Cardiac fibroblast (primary cell): Measurements from ENCODE around the gene DLX1.

Source experiments
- DNase-seq, 2 donors: peaks; one replicate each; pipeline versions ENCODE4 v3.0.0 to v3.0.0-alpha.2; 2010; ENCODE audit warnings: low read depth in 2 of 2
- H3K4me3 ChIP-seq, 2 donors: replicated peaks in 1 of 2; 1 replicate in 1 of 2; 2 replicates in 1 of 2; pipeline ENCODE4 v1.5.1; 2011; ENCODE audit warnings: low read depth in 2 of 2, low read length in 2 of 2, mild to moderate bottlenecking in 2 of 2, moderate library complexity in 1 of 2
- CTCF ChIP-seq: IDR thresholded peaks from one replicate; pipeline ENCODE4 v1.5.1; 2011; ENCODE audit warnings: low read depth, mild to moderate bottlenecking, low read length, inconsistent platforms

DLX1 gene

GRCh38 chr2:172095905-172096625 lies 10.8 kb downstream of the DLX1 start:
- DNase-seq, result peak in 1 of 2 donors; percentile 36
- TF ChIP-seq CTCF, result no peak
- H3K4me3 ChIP-seq, result peak overlapping the region in 1 of 2 donors; percentile 62

GRCh38 chr2:172096626-172097547 lies 11.6 kb downstream of the DLX1 start:
- TF ChIP-seq CTCF, result no peak
- H3K4me3 ChIP-seq, result peak overlapping the region; percentile 24 to 35
- DNase-seq, result peak; percentile 67 to 70

- no peak for DNase-seq
- no peak for TF ChIP-seq CTCF
- no peak overlapping the region for H3K4me3 ChIP-seq
These were observed 12.3 kb downstream of the DLX1 start for GRCh38 chr2:172097557-172098131.

GRCh38 chr2:172098287-172098649 lies 13.0 kb downstream of the DLX1 start:
- no peak overlapping the region for H3K4me3 ChIP-seq
- no peak for DNase-seq
- TF ChIP-seq CTCF, result no peak

- peak overlapping the region; percentile 39 to 46 for H3K4me3 ChIP-seq
These were observed 13.6 kb downstream of the DLX1 start for GRCh38 chr2:172098650-172099471.

More at GRCh38 chr2:172098650-172099471, 13.6 kb downstream of the DLX1 start:
- no peak for TF ChIP-seq CTCF
- DNase-seq, result peak; percentile 49 to 78
